HG03139 (cell line): ENCODE measurements around the gene R3HDM1.
"Not testable (repeated sequence)": the region's sequence is repeated elsewhere in the genome, so short reads cannot be mapped to it uniquely, and the experiment has no call there.

Experiments used
- ATAC-seq: cut with Tn5 transposase; IDR thresholded peaks from one replicate; pipeline ENCODE4 v1.9.1; 2021; ENCODE audit not compliant: unreplicated experiment

Gene R3HDM1

DNA sequence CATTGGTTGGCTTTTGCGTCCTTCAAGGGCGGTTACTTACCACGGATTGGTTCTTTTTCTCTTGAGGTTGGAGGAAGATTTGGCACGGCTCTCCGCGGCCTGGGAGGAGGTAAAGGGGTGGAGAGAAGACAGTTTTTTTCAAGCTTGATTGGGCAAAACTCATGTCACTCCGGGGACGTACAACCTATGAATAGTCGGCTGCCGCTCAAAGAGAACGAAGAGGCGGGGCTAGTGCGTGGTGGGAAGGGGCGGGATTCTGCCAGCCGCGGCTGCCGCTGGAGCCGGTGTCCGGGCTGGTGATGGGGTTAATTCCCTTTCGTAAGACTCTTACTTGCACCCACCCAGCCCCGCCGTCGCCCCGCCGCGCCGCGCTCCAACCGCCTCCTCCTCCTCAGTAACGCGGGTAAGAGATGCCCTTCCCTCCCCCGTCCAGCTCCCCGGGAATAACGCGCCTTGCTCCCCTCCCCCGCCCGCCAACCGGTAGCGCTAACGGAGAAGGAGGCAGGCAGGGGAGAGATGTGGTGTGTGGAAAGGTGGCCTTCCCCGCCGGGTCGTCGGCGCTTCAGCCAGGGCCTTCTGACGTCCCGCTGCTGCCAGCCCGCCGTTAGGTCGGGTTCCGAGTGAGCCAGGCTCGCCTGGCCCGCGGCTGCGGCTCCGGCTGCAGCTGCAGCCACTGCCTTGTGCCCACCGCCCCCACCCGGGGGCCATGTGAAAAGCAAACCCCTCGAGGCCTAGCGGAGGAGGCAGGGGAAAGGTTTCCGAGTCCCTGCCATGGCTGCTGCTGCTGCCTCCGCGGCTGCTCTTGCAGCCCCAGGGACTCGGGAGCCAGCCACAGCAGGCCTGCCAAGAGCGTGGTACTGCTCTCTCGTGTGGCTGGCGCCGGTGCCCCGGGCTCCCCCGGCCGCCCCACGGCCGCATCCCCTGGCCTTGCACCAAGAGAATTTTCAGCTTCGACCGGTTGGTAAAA lies at the start of gene R3HDM1:
Gene R3HDM1 (plus strand): TSS at position 254 of the 967 bp plus-strand sequence. CDS start 73,362 bp downstream, outside the sequence.
- peak; percentile 79 for ATAC-seq

DNA sequence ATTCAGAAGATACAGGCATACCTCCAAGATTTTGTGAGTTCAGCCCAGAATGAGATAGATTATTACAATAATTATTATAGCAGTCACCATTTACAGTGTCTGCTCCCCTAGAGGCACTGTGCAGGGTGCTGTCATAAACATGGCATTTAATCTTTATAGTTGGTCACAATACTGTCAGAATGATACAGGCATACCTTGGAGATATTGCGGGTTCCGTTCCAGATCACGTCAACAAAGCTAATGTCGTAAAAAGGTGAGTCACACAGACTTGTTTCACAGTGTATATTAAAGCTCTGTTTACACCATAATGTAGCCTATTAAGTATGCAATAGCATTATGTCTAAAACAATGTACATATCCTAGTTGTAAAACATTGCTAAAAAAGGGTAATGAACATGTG lies 45.8 kb upstream of the R3HDM1 start:
- ATAC-seq, result no peak

DNA sequence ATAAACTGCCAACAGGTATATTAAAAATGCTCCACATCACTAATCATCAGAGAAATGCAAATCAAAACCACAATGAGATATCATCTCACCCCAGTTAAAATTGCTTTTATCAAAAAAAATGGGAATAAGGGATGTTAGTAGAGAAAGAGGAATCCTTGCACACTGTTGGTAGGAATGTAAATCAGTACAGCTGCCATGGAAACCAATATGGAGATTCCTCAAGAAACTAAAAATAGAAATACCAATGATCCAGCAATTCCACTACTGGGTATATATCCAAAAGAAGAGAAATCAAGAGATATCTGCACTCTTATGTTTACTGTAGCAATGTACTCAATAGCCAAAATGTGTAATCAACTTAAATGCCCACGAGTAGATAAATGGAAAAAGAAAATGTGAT lies 40.9 kb upstream of the R3HDM1 start:
- no peak for ATAC-seq

DNA sequence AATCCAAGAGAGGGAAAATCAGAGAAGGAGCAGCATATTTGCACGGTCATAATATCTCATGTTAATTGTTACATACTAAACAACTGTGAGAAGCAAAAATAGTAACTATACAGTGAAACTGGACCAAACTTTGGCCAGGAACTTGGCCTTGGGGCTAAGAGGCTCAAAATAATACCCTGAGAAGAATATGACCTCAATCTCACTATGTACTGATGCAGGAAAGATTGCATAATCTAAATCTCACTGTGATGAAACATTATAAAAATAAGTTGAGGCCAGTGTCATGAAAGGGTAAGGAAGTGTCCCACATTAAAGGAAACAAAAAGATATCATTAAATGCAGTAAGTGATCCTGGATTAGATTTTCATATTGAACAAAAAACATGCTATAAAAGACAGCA lies 36.8 kb upstream of the R3HDM1 start:
- ATAC-seq, result no peak

DNA sequence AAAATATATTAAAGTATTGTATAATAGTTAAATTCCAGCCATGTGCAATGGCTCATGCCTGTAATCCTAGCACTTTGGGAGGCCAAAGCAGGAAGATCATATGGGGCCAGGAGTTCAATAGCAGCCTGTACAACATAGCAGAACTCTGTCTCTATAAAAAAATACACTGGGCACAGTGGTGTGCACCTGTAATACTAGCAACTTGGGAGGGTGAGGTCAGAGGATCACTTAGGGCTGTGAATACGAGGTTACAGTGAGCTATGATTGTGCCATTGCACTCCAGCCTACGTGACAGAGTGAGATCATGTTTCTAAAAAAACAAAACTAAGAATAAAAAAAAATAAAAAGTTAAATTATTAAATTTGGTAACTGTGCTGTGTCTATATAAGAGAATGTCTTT lies 36.4 kb upstream of the R3HDM1 start:
- ATAC-seq, result no peak

DNA sequence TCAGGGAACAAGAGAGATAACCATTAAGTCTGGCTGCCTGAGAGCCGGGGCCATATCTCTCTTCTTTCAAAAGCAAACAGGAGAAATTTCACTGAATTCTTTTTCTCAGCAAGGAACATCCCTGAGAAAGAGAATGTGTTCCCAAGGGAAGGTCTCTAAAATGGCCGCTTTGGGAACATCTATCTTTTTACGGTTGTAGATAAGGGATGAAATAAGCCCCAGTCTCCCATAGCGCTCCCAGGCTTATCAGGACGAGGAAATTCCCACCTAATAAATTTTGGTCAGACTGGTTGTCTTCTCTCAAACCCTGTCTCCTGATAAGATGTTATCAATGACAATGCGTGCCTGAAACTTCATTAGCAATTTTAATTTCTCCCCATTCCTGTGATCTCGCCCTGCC lies 32.7 kb upstream of the R3HDM1 start:
- not testable (repeated sequence) for ATAC-seq

DNA sequence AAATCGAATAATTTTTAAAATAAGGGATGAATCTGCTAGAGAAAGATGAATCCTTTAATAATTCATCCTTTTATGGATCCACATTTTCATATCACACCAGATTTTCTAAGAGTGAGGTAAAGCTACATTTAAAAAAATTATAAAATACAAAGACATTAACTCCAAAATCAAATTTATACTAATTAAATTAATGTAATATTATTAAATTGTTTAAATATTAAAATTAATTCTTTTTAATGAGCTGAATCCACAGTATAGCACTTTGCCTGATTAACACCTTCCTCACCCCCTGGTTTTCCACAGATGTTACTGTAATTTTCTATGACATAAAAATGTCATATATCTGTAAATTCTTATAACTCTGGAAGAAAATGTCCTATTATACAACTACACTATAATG lies 26.5 kb upstream of the R3HDM1 start:
- ATAC-seq, result no peak

DNA sequence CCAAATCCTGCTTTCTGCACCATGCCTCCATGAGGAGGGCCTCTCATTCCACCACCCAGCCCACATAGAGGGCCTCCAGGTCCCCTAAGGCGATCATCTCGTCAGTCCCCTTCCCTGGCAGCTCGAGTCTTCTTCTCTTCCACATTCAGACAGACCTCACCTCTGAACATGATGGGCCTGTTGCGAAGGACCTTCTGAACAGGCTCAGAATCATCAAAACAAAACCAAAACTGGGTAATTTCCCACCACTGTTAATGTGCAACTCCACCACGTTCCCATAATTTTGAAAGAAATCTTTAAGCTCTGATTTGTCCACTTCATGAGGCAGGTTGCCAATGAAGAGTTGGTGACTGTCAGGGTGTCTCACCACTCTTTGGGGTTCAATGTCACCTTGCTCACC lies 20.7 kb upstream of the R3HDM1 start:
- no peak for ATAC-seq

DNA sequence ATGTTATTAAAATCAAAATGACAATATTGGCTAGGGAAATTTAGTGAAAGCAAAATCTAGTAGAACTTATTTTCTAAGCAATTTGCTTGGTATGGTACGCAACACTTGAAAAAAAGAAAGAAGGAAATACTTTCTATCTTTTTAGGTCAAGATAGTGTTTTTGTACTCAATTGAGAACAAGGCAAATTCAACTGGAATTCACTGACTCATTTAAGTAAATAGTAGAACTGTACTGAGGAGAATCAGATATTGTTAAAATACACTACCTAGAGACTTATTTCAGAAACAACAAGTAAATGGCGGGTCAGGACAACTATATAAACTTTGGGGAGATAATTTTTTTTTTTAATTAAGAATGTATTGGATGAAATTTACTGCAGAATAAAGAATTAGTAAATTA lies 19.2 kb upstream of the R3HDM1 start:
- no peak for ATAC-seq

DNA sequence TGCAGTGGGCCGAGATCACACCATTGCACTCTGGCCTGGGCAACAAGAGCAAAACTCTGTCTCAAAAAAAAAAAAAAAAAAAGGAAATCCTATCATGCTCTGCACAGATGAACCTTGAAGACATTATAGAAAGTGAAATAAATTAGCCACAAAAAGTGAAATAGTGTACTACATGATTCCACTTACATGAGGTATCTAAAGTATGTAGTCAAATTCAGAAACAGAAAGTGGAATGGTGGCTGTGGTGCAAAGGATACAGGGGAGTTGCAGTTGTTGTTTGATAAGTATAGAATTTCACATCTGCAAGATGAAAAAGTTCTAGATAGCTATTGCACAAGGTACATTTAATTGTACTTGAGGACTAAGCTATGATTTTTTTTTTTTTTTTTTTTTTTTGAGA lies 5.5 kb upstream of the R3HDM1 start:
- no peak for ATAC-seq

DNA sequence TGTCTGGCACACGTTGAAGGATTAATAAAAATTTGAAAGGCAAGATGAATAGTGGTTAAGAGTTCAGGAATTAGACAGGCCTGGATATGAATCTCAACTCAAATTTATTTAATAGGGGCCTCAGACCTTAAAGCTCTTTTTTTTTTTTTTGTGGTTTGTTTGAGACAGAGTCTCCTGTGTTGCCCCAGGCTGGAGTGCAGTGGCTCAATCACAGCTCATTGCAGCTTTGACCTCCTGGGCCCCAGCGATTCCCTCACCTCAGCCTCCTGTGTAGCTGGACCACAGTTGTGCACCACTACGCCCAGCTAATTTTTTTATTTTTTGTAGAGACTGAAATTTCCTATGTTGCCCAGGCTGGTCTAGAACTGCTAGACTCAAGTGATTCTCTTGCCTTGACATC lies 3.3 kb upstream of the R3HDM1 start:
- ATAC-seq, result no peak

DNA sequence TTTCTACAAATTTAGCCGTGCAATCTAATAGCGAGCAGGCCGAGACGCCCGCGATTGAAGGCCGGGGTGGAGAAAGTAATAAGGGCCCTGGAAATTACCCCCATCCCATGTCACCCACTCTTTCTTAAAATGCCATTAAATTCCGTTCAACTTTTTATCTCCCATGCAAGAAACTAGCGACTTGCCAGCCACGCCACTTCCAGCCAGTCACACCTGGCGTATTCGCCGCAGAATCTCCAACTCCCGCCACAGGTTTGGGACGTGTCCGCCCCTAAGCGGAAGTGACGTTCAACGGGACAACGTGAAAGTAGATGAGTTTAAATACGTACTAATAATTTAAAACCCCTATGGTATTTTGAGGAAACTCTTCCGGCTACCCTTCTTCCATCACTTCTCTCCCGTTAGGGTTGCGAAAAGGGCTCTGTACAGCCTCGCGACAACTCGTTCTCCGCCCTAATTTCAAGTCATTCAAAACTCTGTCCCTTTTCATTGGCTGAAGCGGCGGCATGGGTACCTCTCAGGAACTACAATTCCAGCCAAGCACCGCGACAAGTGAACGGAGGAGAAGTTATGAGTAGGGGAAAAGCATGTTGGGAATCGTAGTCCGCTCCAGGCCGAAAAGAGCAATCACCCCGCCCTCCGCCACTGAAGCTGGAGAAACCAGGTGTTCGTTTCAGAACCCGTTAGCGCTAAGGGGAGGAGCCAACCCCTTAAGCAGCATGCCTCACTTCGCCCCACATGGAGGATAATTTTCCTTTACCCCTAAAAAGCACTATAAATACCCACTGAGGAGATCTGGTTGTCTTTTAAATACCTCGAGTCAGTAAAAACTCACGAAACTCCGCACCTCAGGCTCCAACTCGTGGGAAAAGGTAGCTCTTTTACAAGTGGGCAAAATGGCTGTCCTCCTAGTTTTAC lies 712 bp upstream of the R3HDM1 start, which contains the start of gene ZRANB3:
Gene ZRANB3 (minus strand): TSS at position 906 of the 918 bp plus-strand sequence.
- ATAC-seq, result peak; percentile 63

DNA sequence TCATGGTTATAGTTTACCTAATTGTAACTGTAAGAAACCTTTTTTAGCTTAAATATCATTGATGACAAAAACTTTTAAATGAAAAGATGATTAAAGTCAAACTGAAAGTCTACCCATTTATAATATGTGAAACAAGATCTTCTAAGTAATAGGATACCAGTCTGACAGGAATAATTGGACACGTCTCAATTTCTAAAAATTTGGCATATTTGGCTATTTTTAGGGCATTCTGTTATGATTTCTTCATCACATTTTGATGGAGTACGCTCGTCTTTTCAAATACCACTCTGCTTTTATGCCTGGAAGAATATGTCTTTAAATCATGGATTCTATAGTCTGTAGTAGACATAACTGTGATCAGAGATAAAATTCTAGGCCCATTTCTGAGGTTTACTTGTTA lies 1.3 kb downstream of the R3HDM1 start:
- ATAC-seq, result no peak

DNA sequence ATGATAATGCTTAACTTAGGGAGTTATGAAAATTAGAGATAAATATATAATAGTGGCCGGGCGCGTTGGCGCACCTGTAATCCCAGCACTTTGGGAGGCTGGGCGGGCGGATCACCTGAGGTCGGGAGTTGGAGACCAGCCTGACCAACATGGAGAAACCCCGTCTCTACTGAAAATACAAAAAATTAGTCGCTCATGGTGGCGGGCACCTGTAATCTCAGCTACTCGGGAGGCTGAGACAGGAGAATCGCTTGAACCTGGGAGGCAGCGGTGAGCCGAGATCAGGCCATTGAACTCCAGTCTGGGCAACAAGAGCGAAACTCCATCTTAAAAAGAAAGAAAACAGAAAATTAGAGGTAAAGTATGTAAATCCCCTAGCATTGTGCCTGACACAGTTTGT lies 2.3 kb downstream of the R3HDM1 start:
- ATAC-seq, result not testable (repeated sequence)

DNA sequence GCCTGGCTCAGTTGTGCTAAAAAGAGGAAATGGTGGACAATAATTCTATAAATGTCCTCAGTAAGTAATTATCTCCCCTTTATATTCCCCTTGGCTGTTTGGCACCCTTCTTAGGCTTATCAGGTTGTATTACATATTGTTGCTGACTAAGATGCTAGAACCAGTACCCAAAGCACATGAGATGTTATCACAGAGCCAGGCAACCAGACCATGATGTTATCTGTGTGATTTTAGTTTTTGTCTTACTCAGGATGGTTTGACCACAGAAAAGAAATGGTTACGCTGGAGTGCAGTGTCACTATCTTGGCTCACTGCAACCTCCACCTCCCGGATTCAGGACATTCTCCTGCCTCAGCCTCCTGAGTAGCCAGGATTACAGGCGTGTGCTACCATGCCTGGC lies 15.2 kb downstream of the R3HDM1 start:
- no peak for ATAC-seq

DNA sequence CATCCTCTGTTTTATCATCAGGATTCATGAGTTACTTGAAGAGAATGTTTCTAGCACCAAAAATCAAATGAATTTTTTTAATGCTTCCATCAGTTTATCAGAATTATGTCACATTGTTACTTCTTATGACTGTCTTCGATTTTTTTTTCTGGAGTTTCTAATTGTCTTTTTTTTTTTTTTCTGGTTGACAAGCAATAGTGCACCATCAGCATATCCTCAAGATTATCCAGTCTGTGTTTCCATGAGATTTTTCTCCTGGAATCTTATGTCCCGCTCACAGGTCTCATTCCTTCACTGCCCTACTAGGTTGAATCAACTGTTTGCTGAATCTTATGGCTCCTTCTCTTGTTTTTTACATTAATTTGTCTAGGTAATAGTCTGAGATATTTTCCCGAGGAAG lies 16.0 kb downstream of the R3HDM1 start:
- ATAC-seq, result no peak

DNA sequence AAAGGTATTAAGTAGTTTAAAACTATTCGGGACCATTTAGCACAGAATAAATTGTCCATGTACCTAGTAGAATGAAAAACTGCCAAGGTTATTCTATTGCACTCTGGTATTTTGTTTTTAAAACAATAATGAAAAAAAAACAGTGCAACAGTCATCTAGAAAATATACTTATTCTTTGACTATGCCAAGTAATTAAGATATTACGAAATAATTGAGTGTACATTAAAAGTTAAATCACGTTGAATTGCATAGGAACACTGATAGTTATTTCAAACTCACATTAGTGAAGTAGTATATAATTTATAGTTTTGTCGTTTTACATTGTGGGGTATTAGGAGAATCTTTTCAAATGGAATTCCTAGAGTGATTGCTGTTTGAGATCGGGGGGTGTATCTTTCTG lies 20.1 kb downstream of the R3HDM1 start:
- ATAC-seq, result no peak

DNA sequence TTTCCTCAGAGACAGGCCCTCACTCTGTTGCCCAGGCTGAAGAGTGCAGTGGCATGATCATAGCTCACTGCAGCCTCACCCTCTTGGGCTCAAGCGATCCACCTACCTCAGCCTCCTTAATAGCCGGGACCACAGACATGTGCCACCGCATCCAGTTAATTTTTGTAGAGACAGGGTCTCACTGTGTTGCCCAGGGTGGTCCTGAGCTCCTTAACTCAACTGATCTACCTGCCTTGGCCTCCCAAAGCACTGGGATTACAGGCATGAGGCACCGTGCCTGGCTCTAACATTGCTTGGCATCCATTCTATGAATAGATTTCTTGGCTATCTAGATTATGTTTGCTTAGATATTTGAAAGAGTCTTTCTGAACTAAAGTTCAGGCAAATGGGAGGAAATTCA lies 21.6 kb downstream of the R3HDM1 start:
- no peak for ATAC-seq

DNA sequence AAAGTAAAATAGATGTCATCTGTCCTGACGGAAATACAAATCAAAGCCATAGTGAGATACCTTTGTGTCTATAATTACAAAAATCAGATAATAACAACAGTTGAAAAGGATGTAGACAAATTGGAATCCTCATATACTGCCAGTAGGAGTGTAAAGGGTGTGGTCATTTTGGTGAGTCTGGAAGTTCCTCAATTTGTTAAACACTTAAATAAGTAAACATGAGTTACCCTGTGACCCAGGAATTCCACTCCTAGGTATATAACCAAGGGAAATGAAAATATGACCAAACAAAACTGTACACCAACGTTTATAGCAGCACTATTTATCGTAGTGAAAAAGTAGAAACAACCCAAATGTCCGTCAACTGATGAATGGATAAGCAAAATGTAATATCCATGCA lies 24.0 kb downstream of the R3HDM1 start:
- no peak for ATAC-seq

DNA sequence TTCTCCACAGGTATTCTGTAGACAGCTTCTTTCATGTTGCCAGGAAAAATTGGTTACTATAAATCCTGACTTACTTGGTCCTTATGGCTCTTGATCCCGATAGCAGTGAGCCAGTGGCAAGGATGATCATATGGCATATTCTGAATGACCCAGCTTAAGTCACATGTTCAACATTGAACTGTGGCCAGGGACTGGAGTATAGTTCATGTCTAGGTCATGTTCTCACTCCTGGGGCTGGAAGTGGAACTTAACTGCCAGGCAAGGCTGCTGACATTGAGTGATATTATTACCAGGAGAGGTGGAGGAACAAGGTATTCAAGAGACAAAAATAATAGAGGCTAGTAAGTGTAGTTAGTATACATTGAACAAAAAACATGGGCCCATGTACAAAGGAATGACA lies 26.2 kb downstream of the R3HDM1 start:
- no peak for ATAC-seq

DNA sequence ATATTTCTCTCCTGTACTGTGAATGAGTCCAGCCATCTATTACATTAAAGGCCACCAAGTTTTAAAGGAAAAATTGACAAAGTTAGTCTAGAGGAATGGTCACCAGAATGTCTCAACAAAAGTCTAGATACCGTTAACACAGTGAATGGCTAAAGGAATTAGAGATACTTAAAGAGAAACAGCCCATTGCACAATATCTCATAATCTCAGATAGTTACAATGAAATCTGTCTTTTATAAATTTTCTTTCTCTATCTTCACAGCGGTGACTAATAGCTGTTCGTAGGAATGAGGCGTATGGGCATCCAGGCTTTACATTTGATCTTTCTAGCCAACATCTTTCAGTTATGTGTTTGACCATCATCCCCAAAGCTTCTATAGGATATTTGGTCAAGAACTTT lies 30.6 kb downstream of the R3HDM1 start:
- no peak for ATAC-seq

DNA sequence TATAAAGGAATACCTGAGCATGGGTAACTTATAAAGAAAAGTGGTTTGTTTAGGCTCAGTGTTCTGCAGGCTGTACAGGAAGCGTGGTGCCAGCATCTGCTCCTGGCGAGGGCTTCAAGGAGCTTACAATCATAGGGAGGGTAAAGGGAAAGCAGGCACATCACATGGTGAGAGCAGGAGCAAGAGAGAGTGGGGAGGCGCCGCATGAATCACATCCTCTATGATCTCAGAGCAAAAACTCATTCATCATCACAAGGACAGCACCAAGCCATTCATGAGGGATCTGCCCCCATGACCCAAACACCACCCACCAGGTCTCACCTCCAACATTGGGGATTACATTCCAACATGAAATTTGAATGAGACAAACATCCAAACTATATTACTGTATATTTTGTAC lies 32.5 kb downstream of the R3HDM1 start:
- no peak for ATAC-seq
